ENCODE results near the gene NCKAP1.

GRCh38 chr2:183024339-183025095 is 13.7 kb downstream of the NCKAP1 start:
- TF ChIP-seq, protein P1, sequence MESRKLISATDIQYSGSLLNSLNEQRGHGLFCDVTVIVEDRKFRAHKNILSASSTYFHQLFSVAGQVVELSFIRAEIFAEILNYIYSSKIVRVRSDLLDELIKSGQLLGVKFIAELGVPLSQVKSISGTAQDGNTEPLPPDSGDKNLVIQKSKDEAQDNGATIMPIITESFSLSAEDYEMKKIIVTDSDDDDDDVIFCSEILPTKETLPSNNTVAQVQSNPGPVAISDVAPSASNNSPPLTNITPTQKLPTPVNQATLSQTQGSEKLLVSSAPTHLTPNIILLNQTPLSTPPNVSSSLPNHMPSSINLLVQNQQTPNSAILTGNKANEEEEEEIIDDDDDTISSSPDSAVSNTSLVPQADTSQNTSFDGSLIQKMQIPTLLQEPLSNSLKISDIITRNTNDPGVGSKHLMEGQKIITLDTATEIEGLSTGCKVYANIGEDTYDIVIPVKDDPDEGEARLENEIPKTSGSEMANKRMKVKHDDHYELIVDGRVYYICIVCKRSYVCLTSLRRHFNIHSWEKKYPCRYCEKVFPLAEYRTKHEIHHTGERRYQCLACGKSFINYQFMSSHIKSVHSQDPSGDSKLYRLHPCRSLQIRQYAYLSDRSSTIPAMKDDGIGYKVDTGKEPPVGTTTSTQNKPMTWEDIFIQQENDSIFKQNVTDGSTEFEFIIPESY (IDR thresholded peaks at IDR 0.05), result no peak
- TF ChIP-seq REST (IDR thresholded peaks at IDR 0.05) (no peak), EGR1 (IDR thresholded peaks at IDR 0.05; ENCODE audit: low read depth in 2 of 2) (no peak), YY1 (IDR thresholded peaks at IDR 0.05) (no peak), ATF3 (IDR thresholded peaks at IDR 0.05) (no peak), JUND (IDR thresholded peaks at IDR 0.05) (no peak), HNF4A (conservative IDR thresholded peaks at IDR 0.05) (peak in 1 of 2 donors; percentile 2), RAD21 (IDR thresholded peaks at IDR 0.05) (no peak), GABPA (IDR thresholded peaks at IDR 0.05 in 1 of 2, conservative IDR thresholded peaks at IDR 0.05 in 1 of 2) (no peak), TAF1 (conservative IDR thresholded peaks at IDR 0.05) (no peak)
- TF ChIP-seq, protein P2, sequence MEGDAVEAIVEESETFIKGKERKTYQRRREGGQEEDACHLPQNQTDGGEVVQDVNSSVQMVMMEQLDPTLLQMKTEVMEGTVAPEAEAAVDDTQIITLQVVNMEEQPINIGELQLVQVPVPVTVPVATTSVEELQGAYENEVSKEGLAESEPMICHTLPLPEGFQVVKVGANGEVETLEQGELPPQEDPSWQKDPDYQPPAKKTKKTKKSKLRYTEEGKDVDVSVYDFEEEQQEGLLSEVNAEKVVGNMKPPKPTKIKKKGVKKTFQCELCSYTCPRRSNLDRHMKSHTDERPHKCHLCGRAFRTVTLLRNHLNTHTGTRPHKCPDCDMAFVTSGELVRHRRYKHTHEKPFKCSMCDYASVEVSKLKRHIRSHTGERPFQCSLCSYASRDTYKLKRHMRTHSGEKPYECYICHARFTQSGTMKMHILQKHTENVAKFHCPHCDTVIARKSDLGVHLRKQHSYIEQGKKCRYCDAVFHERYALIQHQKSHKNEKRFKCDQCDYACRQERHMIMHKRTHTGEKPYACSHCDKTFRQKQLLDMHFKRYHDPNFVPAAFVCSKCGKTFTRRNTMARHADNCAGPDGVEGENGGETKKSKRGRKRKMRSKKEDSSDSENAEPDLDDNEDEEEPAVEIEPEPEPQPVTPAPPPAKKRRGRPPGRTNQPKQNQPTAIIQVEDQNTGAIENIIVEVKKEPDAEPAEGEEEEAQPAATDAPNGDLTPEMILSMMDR (IDR thresholded peaks at IDR 0.05; ENCODE audit: low read depth, low read length, missing input control), result no peak
- TF ChIP-seq, protein P3, sequence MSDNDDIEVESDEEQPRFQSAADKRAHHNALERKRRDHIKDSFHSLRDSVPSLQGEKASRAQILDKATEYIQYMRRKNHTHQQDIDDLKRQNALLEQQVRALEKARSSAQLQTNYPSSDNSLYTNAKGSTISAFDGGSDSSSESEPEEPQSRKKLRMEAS (IDR thresholded peaks at IDR 0.05), result no peak

Measured in liver (tissue), 3 donors.